Neural progenitor cell (in vitro differentiated cells): ENCODE data around the gene XPA.

ENCODE experiments used
- EZH2 ChIP-seq: fragments of 200-600 bp; sonication (generic); IDR thresholded peaks from 2 replicates; pipeline ENCODE4 v1.6.1; 2017; ENCODE audit warnings: antibody characterized with exemption, mild to moderate bottlenecking, moderate library complexity
- EZH2phosphoT487 ChIP-seq: fragments of 200-600 bp; sonication (generic); IDR thresholded peaks from 2 replicates; pipeline ENCODE4 v1.6.1; 2017; ENCODE audit warnings: antibody characterized with exemption
- TF ChIP-seq, protein P1 (sequence below): fragments of 200-600 bp; sonication (generic); IDR thresholded peaks from 2 replicates; pipeline ENCODE4 v1.5.1; 2017; ENCODE audit warnings: antibody characterized with exemption, mild to moderate bottlenecking

GRCh38 chr9:97660340-97660739 is 36.8 kb downstream of the XPA start:
- TF ChIP-seq, protein P1, sequence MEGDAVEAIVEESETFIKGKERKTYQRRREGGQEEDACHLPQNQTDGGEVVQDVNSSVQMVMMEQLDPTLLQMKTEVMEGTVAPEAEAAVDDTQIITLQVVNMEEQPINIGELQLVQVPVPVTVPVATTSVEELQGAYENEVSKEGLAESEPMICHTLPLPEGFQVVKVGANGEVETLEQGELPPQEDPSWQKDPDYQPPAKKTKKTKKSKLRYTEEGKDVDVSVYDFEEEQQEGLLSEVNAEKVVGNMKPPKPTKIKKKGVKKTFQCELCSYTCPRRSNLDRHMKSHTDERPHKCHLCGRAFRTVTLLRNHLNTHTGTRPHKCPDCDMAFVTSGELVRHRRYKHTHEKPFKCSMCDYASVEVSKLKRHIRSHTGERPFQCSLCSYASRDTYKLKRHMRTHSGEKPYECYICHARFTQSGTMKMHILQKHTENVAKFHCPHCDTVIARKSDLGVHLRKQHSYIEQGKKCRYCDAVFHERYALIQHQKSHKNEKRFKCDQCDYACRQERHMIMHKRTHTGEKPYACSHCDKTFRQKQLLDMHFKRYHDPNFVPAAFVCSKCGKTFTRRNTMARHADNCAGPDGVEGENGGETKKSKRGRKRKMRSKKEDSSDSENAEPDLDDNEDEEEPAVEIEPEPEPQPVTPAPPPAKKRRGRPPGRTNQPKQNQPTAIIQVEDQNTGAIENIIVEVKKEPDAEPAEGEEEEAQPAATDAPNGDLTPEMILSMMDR, result no peak
- TF ChIP-seq EZH2 (no peak), EZH2phosphoT487 (no peak)
